HepG2 (cell line): Measurements from ENCODE around the gene ARMH3. TPM values are rescaled to one million over a fixed set of nuclear protein-coding genes. Genes with fewer than 3 reads are reported as not detected.

Experiments
- ATAC-seq: fragments of 200-7000 bp; cut with Tn5 transposase; 3 replicates; pipeline ENCODE4 v1.9.1; 2020; ENCODE audit warnings: mild to moderate bottlenecking, moderate library complexity
- BruUV-seq: library from RNA; stranded (reverse); fragments of 400-500 nt; replicated peaks from 2 replicates; lab custom pipeline; 2021; lab: Mats Ljungman, UMichigan
- CTCF ChIA-PET: fragments of 300-600 bp; formaldehyde crosslinking; extraction: SDS; loops from one replicate; lab custom pipeline; 2021; ENCODE audit warnings: low total read pairs, inconsistent platforms, low intra/inter-chr PET ratio; lab: Yijun Ruan, JAX
- POLR2A ChIA-PET: fragments of 350-600 bp; sonication (Branson Sonifier 250); formaldehyde crosslinking; loops from one replicate; lab custom pipeline; 2020; ENCODE audit warnings: antibody characterized with exemption, inconsistent platforms; lab: Yijun Ruan, JAX
- DNase-seq: peaks from one replicate; pipeline ENCODE4 v3.0.0-alpha.2; 2015; ENCODE audit warnings: low spot score
- FAIRE-seq: peaks from 3 replicates; lab custom pipeline; 2011; peaks lifted over from hg19 to GRCh38; lab: Jason Lieb, UNC
- H2AFZ ChIP-seq: one replicate; pipeline ENCODE4 v1.6.1; 2011; ENCODE audit warnings: low read length, inconsistent platforms
- H3K27ac ChIP-seq: fragments of 300-600 bp; 3 replicates; pipeline ENCODE4 v1.8.0; 2011; ENCODE audit warnings: mixed run types, mild to moderate bottlenecking, mixed read lengths, low read length, inconsistent platforms; ENCODE audit not compliant: insufficient read depth; ENCODE audit errors: extremely low read length
- H3K27me3 ChIP-seq, 2 experiments: fragments of 200-600 bp in 1 of 2; 2 replicates in 1 of 2; 3 replicates in 1 of 2; pipeline versions ENCODE4 v1.6.0 to v1.8.0; 2011; ENCODE audit warnings: low read length in 2 of 2, mild to moderate bottlenecking in 2 of 2, moderate library complexity in 2 of 2, inconsistent platforms in 1 of 2; ENCODE audit not compliant: insufficient read depth in 2 of 2, control insufficient read depth in 1 of 2
- H3K36me3 ChIP-seq, 2 experiments: fragments of 200-600 bp in 1 of 2; replicated peaks in 1 of 2; 2 replicates in 1 of 2; 3 replicates in 1 of 2; pipeline versions ENCODE4 v1.5.1 to v1.8.0; 2011; ENCODE audit warnings: low read length in 2 of 2, inconsistent platforms in 1 of 2; ENCODE audit not compliant: insufficient read depth in 2 of 2, control insufficient read depth in 1 of 2
- H3K4me1 ChIP-seq: 2 replicates; pipeline ENCODE4 v1.5.1; 2012; ENCODE audit warnings: low read length, inconsistent platforms; ENCODE audit not compliant: insufficient read depth
- H3K4me2 ChIP-seq: 2 replicates; pipeline ENCODE4 v1.6.0; 2011; ENCODE audit warnings: low read depth, low read length, inconsistent platforms
- H3K4me3 ChIP-seq, 3 experiments: fragments of 200-600 bp in 1 of 3; sonication (generic), shearing (Covaris generic) in 1 of 3; replicated peaks in 1 of 3; 2 replicates each; pipeline ENCODE4 v1.5.1; 2011 to 2016; ENCODE audit warnings: low read length in 3 of 3, inconsistent platforms in 2 of 3, low read depth in 2 of 3, mild to moderate bottlenecking in 2 of 3, control low read depth in 1 of 3, mixed read lengths in 1 of 3; ENCODE audit not compliant: insufficient read depth in 1 of 3
- H3K79me2 ChIP-seq: one replicate; pipeline ENCODE4 v1.6.1; 2011; ENCODE audit warnings: low read length, inconsistent platforms; ENCODE audit not compliant: insufficient read depth
- H3K9ac ChIP-seq: 2 replicates; pipeline ENCODE4 v1.6.0; 2011; ENCODE audit warnings: mild to moderate bottlenecking, low read depth, low read length, inconsistent platforms; ENCODE audit not compliant: insufficient read depth
- H3K9me3 ChIP-seq: 2 replicates; pipeline ENCODE4 v1.5.1; 2012; ENCODE audit warnings: mild to moderate bottlenecking, low read length
- H4K20me1 ChIP-seq: 2 replicates; pipeline ENCODE4 v1.6.0; 2011; ENCODE audit warnings: inconsistent platforms, mild to moderate bottlenecking, low read length, moderate library complexity; ENCODE audit not compliant: insufficient read depth
- ARHGAP35 ChIP-seq: sonication (generic); formaldehyde crosslinking; IDR thresholded peaks from 2 replicates; pipeline ENCODE4 v1.9.0; 2022; ENCODE audit warnings: mild to moderate bottlenecking, inconsistent platforms, moderate library complexity, missing genetic modification reagents, borderline replicate concordance
- ATM ChIP-seq: fragments of 450-650 bp; IDR thresholded peaks from 2 replicates; pipeline ENCODE4 v1.7.1; 2017; ENCODE audit warnings: mild to moderate bottlenecking, borderline replicate concordance
- DBP ChIP-seq: sonication (generic); formaldehyde crosslinking; IDR thresholded peaks from 2 replicates; pipeline ENCODE4 v1.4.0; 2020; ENCODE audit warnings: missing genetic modification reagents; ENCODE audit errors: not compliant biosample characterization
- DZIP1 ChIP-seq: sonication (generic); formaldehyde crosslinking; IDR thresholded peaks from 2 replicates; pipeline ENCODE4 v1.5.0; 2020; ENCODE audit warnings: mild to moderate bottlenecking, missing genetic modification reagents
- HOXA7 ChIP-seq: sonication (generic); formaldehyde crosslinking; IDR thresholded peaks from 2 replicates; pipeline ENCODE4 v1.8.1; 2022; ENCODE audit warnings: mild to moderate bottlenecking, missing genetic modification reagents, moderate library complexity
- LRRFIP1 ChIP-seq: sonication (generic); formaldehyde crosslinking; conservative IDR thresholded peaks from 2 replicates; pipeline ENCODE4 v1.4.0; 2020; ENCODE audit warnings: missing genetic modification reagents
- NR2C2 ChIP-seq: sonication (generic); formaldehyde crosslinking; IDR thresholded peaks from 2 replicates; pipeline ENCODE4 v1.4.0; 2020; ENCODE audit warnings: missing genetic modification reagents, mild to moderate bottlenecking, moderate library complexity, borderline replicate concordance
- REPIN1 ChIP-seq: sonication (generic); formaldehyde crosslinking; IDR thresholded peaks from 2 replicates; pipeline ENCODE4 v1.8.0; 2022; ENCODE audit warnings: missing genetic modification reagents, low read depth, mild to moderate bottlenecking, borderline replicate concordance
- RFX3 ChIP-seq: IDR thresholded peaks from 2 replicates; pipeline ENCODE4 v1.6.1; 2016; ENCODE audit warnings: missing biosample characterization, missing genetic modification reagents
- SIX1 ChIP-seq: sonication (generic); formaldehyde crosslinking; IDR thresholded peaks from 2 replicates; pipeline ENCODE4 v1.4.0; 2020; ENCODE audit warnings: missing genetic modification reagents, borderline replicate concordance
- SRSF9 ChIP-seq: fragments of 200-400 bp; formaldehyde crosslinking; IDR thresholded peaks from 2 replicates; pipeline ENCODE4 v1.6.1; 2018; ENCODE audit warnings: borderline replicate concordance, mild to moderate bottlenecking, low read depth, low read length; ENCODE audit not compliant: insufficient read depth, poor library complexity, severe bottlenecking
- ZBTB38 ChIP-seq: sonication (generic); formaldehyde crosslinking; IDR thresholded peaks from 2 replicates; pipeline ENCODE4 v1.5.1; 2020; ENCODE audit warnings: mild to moderate bottlenecking, missing genetic modification reagents
- ZKSCAN8 ChIP-seq: IDR thresholded peaks from 2 replicates; pipeline ENCODE4 v1.6.1; 2016; ENCODE audit warnings: borderline replicate concordance, missing genetic modification reagents, missing compliant biosample characterization
- whole genome bisulfite sequencing: methylation state at CpG from one replicate; pipeline ENCODE4 v1.1.6; 2017; ENCODE audit warnings: low lambda C conversion rate; 5-methylcytosine and 5-hydroxymethylcytosine counted together
- in situ Hi-C: cut with HindIII; loops from 2 replicates; pipeline ENCODE4 v1.10.0; 2017; ENCODE audit warnings: low pct_unique_long_range_greater_than_20kb; ENCODE audit not compliant: extremely low pct_ligation_motif_present
- intact Hi-C: fragments of 100-400 bp; cut with micrococcal nuclease; formaldehyde crosslinking; loops from one replicate; pipeline ENCODE4 v1.10.0; 2022; ENCODE audit not compliant: unreplicated experiment
- polyA plus RNA-seq, 8 experiments: library from polyadenylated mRNA; depleted of rRNA in 3 of 8; stranded (reverse) in 7 of 8; unstranded in 1 of 8; fragments of >200 nt; fragmentation: Illumina TruSeq in 4 of 8; extraction: Trizol in 4 of 8; gene quantifications; 2 replicates each; pipeline versions ENCODE4 v1.2.1 to v1.2.3, GENCODE V29; 2011 to 2016; ENCODE audit warnings: low read depth in 4 of 8, missing spikeins in 1 of 8, mixed read lengths in 1 of 8; ENCODE audit not compliant: insufficient read depth in 1 of 8
- total RNA-seq, 5 experiments: library from RNA; depleted of rRNA; stranded (reverse); fragments of >200 nt; fragmentation: Illumina TruSeq; extraction: Trizol; gene quantifications; 2 replicates each; pipeline ENCODE4 v1.2.3, GENCODE V29; 2016; ENCODE audit warnings: low read depth in 1 of 5
- TF ChIP-seq, protein P1 (sequence below): sonication (generic); formaldehyde crosslinking; IDR thresholded peaks from 2 replicates; pipeline ENCODE4 v1.5.0; 2020; ENCODE audit warnings: mild to moderate bottlenecking, missing genetic modification reagents

ARMH3 gene
- total and polyA plus RNA-seq, 2 of the 13 experiments (the other 11 are each of a cell fraction or from before 2014, with no cell fraction given): 8.4 to 16.9 TPM

DNA sequence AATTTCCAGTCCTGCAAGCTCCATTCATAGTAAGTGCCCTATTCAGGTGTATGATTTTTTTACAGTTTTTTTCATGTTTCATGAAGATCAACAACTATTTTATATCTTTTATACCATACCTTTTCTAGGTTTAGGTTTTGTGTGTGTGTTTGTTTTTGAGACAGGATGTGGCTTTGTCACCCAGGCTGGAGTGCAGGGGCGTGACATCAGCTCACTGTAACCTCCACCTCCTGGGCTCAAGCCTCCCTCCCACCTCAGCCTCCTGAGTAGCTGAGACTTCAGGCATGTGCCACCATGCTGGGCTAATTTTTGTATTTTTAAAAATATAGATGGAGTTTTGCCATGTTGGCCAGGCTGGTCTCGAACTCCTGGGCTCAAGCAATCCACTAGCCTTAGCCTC lies 35.0 kb downstream of the ARMH3 start (continued):
- TF ChIP-seq, protein P1, sequence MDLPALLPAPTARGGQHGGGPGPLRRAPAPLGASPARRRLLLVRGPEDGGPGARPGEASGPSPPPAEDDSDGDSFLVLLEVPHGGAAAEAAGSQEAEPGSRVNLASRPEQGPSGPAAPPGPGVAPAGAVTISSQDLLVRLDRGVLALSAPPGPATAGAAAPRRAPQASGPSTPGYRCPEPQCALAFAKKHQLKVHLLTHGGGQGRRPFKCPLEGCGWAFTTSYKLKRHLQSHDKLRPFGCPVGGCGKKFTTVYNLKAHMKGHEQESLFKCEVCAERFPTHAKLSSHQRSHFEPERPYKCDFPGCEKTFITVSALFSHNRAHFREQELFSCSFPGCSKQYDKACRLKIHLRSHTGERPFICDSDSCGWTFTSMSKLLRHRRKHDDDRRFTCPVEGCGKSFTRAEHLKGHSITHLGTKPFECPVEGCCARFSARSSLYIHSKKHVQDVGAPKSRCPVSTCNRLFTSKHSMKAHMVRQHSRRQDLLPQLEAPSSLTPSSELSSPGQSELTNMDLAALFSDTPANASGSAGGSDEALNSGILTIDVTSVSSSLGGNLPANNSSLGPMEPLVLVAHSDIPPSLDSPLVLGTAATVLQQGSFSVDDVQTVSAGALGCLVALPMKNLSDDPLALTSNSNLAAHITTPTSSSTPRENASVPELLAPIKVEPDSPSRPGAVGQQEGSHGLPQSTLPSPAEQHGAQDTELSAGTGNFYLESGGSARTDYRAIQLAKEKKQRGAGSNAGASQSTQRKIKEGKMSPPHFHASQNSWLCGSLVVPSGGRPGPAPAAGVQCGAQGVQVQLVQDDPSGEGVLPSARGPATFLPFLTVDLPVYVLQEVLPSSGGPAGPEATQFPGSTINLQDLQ: no peak
- TF ChIP-seq SRSF9: no peak
- TF ChIP-seq ZBTB38 (CRISPR knock-in tag): no peak
- no peak for TF ChIP-seq SIX1 (CRISPR knock-in tag)
- no peak for TF ChIP-seq RFX3 (CRISPR knock-in tag)
- TF ChIP-seq DZIP1 (CRISPR knock-in tag): no peak

DNA sequence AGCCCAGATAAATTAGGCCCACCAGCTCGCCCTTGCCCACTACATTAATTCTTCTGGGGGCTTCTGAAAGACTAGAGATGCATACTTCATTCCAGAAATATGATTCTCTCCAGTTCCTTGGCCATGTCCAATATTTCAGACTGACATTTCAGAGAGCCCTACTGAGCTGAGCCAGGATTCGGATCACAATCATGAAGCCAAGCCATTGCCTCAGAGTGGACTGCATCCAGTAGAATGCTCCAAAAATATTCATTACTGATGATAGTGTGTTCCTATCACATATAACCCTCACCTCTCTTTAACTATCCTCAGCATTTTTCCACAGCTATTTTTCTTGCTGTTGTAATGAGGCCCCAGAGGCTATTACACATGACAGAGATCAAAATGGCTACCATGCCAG lies 38.7 kb downstream of the ARMH3 start:
- Histone ChIP-seq H4K20me1 (no peaks in the 10 kb centered on the region), H3K4me1 (no peaks in the 10 kb centered on the region), H3K9me3 (no peaks in the 10 kb centered on the region), H2AFZ (no peak overlapping the region), H3K4me3 (no peak overlapping the region), H3K36me3 (peaks cover 1 to 26% of the 10 kb centered on the region in 2 experiments; a peak in 3 of 5 replicates), H3K9ac (no peak overlapping the region), H3K4me2 (no peak overlapping the region), H3K27ac (no peak overlapping the region), H3K79me2 (no peaks in the 10 kb centered on the region), H3K27me3 (no peaks in the 10 kb centered on the region)
- ATAC-seq: no peak
- in situ Hi-C loops (no loop called here), intact Hi-C loops (no loop called here)
- DNase-seq: no peak
- FAIRE-seq: no peak
- WGBS: 100% methylated on average over 2 of the region's 2 CpGs
- ChIA-PET POLR2A (no interaction called here), CTCF (no interaction called here)
- BruUV-seq: no TSS peak
- TF ChIP-seq ARHGAP35 (CRISPR knock-in tag) (no peak), ZKSCAN8 (CRISPR knock-in tag) (no peak), LRRFIP1 (CRISPR knock-in tag) (no peak), HOXA7 (no peak), NR2C2 (no peak), DBP (CRISPR knock-in tag) (no peak), ATM (no peak), REPIN1 (CRISPR knock-in tag) (no peak)
